ENCODE measurements around the gene ZNF181.
A peak's percentile ranks its signal among the peaks of the same experiment; 100 is the strongest.

Gene ZNF181

DNA sequence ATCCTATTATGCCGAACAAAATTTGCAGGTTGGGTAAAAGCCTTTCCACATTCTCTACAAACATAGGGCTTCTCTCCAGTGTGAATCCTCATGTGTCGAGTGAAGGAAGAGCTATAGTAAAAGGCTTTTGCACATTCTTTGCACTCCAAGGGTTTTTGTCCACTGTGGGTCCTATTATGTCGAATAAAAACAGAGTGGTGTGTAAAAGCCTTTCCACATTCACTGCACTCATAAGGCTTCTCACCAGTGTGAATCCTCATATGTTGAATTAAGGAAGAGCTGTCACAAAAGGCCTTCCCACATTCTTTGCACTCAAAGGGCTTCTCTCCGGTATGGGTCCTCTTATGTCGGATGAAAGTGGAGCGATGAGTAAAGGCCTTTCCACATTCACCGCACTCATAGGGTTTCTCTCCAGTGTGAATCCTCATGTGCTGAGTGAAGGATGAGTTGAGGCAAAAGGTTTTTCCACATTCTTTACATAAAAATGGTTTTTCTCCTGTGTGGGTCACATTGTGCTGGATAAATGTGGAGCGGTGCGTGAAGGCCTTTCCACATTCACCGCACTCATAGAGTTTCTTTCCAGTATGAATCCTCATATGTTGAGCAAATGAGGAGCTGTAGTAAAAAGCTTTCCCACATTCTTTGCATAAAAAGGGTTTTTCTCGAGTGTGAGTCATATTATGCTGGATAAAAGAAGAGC is 25.3 kb downstream of the ZNF181 start:
- no peak for DNase-seq

DNA sequence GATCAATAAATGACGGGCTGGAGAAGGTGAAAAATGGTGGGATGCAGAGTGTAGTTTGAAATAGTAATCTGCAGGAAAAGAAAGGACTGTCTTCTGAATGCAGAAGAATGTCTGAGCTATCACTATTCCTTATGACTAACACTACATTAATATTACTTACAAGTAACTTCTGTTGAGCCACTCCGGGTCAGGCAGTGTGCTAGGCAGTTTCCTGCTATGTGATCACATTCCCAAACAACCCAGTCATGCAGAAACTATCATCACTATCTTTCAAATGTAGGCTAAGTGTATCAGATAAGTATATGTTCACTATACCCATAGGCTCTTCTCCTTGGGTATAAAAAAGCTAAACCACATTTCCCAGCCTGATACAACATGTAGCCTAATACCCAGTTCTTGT is 32.3 kb downstream of the ZNF181 start:
- DNase-seq: no peak

DNA sequence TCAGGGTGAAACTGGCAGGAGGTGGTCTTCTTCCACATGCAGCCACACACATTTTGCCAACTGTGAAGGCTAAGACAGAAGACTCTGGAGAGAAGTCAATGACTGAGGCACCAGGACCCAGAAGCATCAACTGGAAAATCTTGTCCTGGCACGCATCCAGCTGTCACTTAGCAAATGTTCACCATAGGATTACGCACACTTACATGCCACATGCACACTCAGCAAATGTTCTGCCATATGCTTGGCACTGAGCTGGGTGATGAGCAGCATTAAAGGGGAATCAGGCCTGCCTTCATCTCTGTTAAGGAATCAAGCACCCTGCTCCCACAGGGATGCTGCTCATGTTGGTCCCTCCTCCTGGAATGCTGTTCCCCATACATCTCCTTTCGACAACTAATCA is 33.9 kb downstream of the ZNF181 start:
- DNase-seq: no peak

DNA sequence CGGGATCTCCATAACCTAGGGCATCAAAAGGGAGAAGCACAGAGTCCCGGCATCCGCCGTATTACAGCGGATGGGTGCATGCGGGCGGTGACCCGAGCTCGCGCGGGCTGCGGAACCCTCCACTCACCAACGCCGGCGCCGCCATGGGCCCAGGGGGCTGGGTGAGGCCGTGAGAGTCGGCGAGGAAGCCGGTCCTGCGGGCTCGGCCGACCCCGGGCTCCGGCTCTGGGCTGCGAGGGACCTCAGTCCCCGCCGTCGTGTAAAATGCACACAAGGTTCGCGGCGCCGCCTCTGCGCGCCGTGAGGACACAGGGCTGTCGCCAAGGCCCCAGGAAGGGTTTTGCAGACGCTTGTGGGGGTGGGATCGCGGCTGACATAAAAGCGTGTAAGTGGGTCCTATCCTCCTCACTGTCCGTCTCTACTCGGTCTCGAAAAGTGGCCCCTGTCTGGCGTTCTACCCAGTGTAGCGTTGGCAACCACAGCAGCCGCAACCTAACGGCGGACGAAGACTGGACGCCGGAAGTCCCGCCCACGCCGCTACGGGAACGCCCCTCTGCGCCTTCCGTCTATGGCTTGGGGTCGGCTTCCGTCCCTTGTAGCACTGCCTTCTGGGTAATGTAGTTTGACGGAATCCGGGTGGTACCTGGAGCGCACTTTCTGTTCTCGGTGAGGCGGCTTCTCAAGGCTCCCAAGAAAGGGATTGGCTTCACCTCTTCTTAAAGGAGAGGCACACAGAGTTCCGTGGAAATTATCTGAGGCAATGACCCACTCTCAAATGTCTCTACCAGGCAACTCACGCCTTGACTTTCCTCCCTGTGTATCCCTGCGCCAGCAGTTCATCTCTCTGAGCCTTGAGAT is 38.9 kb downstream of the ZNF181 start, which contains the start of gene ZNF599:
ZNF599 (minus strand) TSS at position 519 of the 858 bp plus-strand sequence; CDS start at position 145, 374 bp downstream.
- peak; percentile 90 for DNase-seq

DNA sequence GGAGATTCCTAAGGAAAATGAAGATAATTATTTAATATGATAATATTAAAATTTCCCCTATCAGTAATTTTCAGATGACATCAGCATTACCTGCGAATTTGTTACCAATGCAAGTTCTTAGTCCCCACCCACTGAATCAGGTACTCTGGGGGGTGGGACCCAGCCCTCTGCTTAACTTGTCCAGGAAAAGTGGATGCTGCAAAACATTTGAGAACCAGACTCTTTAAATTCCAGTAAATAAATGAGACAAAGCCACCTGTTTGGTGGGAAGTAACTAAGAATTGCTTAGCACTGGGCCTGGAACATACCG is 39.5 kb downstream of the ZNF181 start:
- DNase-seq: no peak

DNA sequence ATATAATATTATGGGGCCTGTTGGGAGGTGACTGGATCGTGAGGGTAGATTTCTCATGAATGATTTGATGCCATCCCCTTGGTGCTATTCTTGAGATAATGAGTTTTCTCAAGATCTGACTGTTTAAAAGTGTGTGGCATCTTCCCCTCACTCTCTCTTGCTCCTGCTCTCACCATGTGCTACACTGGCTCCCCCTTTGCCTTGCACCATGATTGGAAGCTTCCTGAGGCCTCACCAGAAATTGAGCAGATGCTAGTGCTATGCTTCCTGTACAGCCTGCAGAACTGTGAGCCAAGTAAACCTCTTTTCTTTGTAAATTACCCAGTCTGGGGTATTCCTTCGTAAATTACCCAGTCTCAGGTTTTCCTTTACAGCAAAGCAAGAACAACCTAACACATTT is 40.8 kb downstream of the ZNF181 start:
- no peak for DNase-seq

DNA sequence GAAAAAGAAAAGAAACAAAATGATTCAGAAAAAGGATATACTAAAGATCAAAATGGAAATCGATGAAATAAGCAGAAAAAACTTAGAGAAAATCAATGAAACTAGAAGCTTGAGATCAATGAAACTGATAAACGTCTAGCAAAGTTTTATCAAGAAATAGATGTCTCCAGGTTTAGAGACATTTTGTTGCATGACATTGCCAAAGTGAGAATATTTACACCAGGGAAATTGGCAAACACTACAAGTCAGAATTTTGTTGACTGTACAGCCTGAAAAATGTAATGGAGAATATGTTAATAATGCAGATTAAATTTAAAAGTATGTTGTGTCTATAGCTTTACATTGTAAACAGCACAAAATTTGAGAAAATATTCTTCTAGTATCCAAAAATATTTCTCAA is 44.3 kb downstream of the ZNF181 start:
- no peak for DNase-seq

DNA sequence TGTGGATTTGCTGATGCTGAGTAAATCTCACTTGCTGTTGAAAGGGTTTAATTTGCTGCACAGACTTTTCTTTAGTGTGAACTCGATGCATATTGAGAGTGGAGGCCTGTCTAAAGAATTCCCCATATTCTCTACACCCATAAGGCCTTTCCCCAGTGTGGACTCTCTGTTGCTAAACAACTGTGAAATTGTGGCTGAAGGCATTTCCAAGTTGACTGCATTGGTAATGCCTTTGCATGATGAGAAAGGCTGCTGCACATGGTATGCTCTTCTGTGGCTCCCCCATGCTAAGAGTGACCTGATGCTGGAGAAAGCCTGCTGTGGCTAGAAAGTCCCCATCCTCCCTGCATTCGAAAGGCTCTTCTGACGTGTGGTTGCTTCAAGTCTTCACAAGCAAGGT is 45.6 kb downstream of the ZNF181 start:
- DNase-seq: no peak

DNA sequence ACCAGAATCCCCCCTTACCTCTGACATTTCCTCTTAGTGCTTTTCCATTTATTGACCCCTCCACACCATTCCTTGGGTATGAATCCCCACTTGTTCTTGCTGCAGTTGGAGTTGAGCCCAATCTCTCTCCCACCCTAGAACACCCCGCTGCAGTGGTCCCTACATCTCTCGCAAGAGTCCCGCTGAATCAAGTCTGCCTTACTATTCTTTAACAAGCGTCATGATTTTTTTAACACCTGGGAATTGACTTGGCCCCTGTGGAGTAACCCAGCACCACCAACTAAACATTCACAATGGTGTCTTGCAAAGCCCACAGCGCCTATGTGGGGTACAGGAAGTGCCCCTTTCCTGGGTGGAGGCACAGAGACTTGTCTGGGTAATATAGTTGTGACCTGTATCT is 52.2 kb downstream of the ZNF181 start:
- DNase-seq: no peak

DNA sequence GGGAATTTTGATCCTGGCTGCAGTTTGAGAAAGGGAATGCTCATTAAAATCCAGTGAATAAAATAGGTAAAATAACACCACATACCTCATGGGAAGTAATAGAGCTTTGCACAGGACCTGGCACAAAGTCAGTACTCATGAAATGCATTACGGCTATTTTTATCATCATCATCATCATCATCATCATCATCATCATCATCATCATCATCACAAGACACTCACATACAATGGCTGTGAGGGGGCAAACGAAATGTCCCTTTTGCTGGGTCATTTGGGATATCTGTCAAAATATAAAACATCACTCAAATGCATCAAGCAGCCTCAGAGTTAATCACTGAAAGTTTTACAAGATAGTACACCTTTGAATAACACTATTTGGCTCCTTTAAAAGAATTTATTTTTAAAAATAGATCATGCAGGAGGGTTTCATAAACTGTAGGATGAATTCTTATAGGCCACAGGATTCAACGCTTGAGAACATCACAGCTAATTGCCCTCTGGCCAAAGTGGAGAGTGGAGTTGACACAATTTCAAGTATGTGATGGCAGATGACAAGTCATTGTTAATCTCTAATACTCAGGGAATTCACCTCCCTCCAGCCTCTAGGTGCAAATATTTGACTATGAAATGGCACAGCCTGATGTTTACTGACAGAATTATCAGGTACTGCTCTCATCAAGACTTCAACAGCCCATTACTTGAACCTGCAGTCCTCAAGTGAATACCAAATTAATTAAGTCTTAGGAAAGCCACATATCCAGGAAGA is 53.2 kb downstream of the ZNF181 start:
- no peak for DNase-seq

DNA sequence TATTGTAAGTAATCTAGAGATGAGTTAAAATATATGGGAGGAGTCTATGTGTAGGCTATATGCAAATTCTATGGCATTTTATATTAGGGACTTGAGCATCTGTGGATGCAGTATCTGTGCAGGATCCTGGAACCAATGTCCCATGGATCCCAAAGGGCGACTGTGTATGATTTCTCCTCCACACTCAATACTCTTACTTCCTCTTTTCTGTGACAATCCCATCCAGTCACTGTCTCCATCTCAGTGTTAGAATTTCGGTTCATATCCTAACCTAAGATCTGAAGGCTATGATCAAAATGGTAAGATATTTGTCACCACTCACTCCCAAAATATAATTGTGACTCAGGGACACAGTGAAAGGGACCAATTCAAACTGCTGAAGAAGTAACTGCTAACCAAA is 54.0 kb downstream of the ZNF181 start:
- no peak for DNase-seq

DNA sequence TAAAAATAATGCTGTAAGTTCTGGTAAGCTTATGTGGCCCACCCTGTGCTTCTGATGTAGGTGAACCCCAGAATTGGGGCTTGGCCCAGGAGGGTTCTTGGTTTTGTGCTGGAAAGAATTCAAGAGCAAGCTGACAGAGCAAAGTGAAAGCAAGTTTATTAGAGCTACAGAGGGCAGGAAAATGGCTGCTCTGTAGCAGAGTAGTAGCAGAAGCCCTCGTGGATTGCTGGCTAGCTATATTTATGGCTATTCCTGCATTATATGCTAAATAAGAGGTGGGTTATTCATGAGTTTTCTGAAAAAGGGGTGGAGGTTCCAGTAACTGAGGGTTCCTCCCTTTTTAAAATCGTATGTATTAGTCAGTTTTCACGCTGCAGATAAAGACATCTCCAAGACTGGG is 59.5 kb downstream of the ZNF181 start:
- no peak for DNase-seq

DNA sequence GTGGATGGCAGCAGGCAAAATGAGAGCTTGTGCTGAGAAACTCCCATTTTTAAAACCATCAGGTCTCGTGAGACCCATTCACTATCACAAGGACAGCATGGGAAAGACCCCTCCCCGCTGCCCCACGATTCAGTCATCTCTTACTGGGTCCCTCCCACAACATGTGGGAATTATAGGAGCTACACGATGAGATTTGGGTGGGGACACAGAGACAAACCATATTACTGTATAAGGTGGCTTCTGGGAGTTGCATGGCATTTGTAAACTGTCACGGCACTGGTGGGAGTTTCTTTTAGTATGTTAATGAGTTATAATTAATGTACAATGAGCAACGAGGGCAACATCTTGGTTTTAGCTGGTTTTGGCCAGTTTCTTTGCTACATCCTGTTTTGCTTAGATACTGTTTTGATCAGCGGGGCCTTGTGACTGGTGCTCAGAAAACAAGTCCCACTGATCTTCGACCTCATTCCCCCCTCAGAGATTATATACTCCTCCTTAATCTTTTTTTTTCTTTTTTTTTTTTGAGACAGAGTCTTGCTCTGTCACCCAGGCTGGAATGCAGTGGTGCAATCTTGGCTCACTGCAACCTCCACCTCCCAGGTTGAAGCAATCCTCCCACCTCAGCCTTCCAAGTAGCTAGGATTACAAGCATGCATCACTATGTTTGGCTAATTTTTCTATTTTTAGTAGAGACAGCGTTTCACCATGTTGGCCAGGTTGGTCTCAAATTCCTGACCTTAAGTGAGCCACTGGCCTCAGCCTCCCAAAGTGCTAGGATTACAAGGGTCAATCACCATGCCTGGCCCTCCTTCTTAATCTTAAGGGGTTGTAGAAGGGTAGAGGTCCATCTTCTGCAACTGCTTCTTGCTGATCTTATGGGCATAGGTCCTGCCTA is 60.3 kb downstream of the ZNF181 start:
- no peak for DNase-seq
